Ascending aorta (tissue), 2 donors: ENCODE measurements around the gene ZBTB20. TPM values are rescaled to one million over a fixed set of nuclear protein-coding genes. Genes with fewer than 3 reads are reported as not detected.

Source experiments
- DNase-seq, 2 donors: peaks; one replicate each; pipeline ENCODE4 v3.0.0-alpha.2; 2019; ENCODE audit warnings: low spot score in 2 of 2
- H3K27ac ChIP-seq, 2 donors: fragments of 200-600 bp; sonication (generic); one replicate each; pipeline ENCODE4 v1.5.1; 2016 to 2017; ENCODE audit warnings: mild to moderate bottlenecking in 1 of 2
- H3K27me3 ChIP-seq: fragments of 200-600 bp; sonication (generic); one replicate; pipeline ENCODE4 v1.5.1; 2017
- H3K36me3 ChIP-seq, 2 donors: fragments of 200-600 bp; sonication (generic); one replicate each; pipeline ENCODE4 v1.5.1; 2016
- H3K4me1 ChIP-seq, 2 donors: fragments of 200-600 bp; sonication (generic); one replicate each; pipeline ENCODE4 v1.5.1; 2016 to 2017; ENCODE audit warnings: mild to moderate bottlenecking in 1 of 2
- H3K4me3 ChIP-seq, 2 donors: fragments of 200-600 bp; sonication (generic); one replicate each; pipeline ENCODE4 v1.5.1; 2016 to 2017; ENCODE audit warnings: mild to moderate bottlenecking in 1 of 2
- H3K9me3 ChIP-seq, 2 donors: fragments of 200-600 bp; sonication (generic); one replicate each; pipeline ENCODE4 v1.5.1; 2016
- intact Hi-C: fragments of 100-400 bp; cut with DNase I; formaldehyde crosslinking; loops from one replicate; pipeline ENCODE4 v1.15.1; 2023
- total RNA-seq: library from RNA; depleted of rRNA; stranded (reverse); fragments of >200 nt; gene quantifications from one replicate; pipeline ENCODE4 v1.1.0, GENCODE V29; 2016
- TF ChIP-seq, protein P1 (sequence below), 3 experiments: fragments of 200-600 bp in 2 of 3; fragments of 450-650 bp in 1 of 3; sonication (generic) in 2 of 3; IDR thresholded peaks; one replicate each; pipeline ENCODE4 v1.5.1; 2016 to 2019; ENCODE audit warnings: antibody characterized with exemption in 3 of 3, mild to moderate bottlenecking in 1 of 3, moderate library complexity in 1 of 3

The ZBTB20 gene
- total RNA-seq, 1 donor from 2014 or later = 60.3 TPM

DNA sequence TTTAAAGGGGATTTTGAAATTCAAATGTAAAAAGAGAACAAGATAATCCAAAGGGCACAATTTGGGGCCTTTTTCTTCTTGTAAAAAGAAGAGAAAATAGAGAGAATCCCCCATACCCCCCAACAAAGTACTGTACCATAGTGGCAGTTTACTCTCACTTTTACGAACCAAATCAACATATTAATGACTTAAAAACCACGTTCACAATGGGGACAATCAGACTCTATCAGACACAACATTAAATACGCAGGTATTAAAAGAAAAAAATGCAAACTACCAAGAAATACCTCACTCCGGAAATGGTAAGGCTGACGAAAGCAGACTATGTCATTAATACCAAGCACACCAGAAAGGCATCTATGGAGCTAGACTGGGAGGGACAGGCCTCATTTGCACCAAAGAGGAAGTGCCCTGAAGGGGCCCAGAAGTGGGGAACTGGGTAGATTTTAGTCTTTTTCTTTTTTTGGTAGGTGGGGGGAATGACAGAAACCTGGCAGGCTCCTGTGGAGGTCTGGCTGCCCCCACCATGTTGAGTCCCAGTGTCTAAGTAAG is 719.0 kb downstream of the ZBTB20 start:
- no peak for DNase-seq
- Histone ChIP-seq H3K4me3 (no peak overlapping the region), H3K36me3 (no peaks in the 10 kb centered on the region), H3K9me3 (no peaks in the 10 kb centered on the region), H3K27ac (no peak overlapping the region), H3K4me1 (no peaks in the 10 kb centered on the region), H3K27me3 (no peaks in the 10 kb centered on the region)
- TF ChIP-seq, protein P1, sequence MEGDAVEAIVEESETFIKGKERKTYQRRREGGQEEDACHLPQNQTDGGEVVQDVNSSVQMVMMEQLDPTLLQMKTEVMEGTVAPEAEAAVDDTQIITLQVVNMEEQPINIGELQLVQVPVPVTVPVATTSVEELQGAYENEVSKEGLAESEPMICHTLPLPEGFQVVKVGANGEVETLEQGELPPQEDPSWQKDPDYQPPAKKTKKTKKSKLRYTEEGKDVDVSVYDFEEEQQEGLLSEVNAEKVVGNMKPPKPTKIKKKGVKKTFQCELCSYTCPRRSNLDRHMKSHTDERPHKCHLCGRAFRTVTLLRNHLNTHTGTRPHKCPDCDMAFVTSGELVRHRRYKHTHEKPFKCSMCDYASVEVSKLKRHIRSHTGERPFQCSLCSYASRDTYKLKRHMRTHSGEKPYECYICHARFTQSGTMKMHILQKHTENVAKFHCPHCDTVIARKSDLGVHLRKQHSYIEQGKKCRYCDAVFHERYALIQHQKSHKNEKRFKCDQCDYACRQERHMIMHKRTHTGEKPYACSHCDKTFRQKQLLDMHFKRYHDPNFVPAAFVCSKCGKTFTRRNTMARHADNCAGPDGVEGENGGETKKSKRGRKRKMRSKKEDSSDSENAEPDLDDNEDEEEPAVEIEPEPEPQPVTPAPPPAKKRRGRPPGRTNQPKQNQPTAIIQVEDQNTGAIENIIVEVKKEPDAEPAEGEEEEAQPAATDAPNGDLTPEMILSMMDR (IDR thresholded peaks at IDR 0.05) = no peak
- intact Hi-C loops = no loop called here

DNA sequence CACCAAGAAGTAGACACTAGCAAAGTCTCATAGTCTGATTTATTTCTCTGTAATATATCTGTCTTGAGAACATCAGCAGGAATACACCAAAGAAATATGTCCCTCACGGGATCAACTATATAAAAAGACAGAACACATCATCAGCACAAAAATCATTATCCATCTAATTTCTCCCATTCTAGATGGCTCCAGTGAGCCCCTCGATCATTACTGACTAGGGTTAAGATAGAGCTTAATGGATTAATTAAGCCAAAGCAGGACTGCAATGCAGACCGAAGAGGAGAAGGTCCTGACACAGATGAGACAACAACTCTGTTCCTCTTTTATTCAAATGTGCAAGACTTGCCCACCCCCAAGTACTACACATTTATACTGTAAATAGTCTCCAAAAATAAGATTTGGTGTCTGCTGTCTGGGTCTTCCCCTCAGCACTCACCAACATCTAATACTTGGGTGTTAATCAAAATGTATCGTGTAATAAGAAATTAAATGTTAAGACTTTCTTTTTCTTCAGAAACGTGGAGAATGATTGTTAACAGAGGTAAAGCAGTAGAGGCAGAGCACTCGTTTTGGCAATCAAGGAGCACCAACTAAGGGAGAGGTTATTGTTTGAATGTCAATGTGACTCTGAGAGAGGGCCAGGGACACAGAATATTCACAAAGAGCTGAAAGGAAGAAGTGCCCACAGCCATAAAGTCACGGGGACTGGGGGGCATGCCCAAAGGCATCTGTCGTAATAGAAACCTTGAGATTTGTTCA is 719.6 kb downstream of the ZBTB20 start:
- no peaks in the 10 kb centered on the region for H3K27me3 ChIP-seq
- H3K4me3 ChIP-seq = no peak overlapping the region
- no peaks in the 10 kb centered on the region for H3K36me3 ChIP-seq
- no peaks in the 10 kb centered on the region for H3K4me1 ChIP-seq
- H3K27ac ChIP-seq = no peak overlapping the region
- intact Hi-C loops = no loop called here
- DNase-seq = no peak
- no peaks in the 10 kb centered on the region for H3K9me3 ChIP-seq
- TF ChIP-seq, protein P1 (IDR thresholded peaks at IDR 0.05) = no peak

DNA sequence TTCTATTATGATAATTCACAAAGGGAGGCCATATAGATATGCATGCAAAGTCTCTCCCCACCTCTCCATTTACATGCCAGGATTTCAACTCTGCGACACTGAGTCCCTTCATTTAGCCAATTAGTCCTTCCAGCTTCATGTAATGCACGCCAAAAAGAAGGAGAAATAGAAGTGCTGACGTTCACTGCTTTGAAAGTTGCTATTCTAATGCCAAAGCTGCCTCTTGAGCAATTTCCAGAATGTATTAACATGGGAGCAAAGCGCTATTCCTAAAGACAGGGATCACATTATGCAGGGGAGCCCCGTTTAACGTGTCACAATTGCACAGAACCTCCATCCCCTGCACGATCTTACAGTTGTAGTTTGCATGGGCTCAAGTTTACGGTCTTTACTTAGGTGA is 722.8 kb downstream of the ZBTB20 start:
- Histone ChIP-seq H3K4me3 (no peak overlapping the region), H3K36me3 (no peaks in the 10 kb centered on the region), H3K27me3 (no peaks in the 10 kb centered on the region), H3K4me1 (no peaks in the 10 kb centered on the region), H3K27ac (no peak overlapping the region), H3K9me3 (no peaks in the 10 kb centered on the region)
- TF ChIP-seq, protein P1 (IDR thresholded peaks at IDR 0.05) = no peak
- intact Hi-C loops = no loop called here
- no peak for DNase-seq

DNA sequence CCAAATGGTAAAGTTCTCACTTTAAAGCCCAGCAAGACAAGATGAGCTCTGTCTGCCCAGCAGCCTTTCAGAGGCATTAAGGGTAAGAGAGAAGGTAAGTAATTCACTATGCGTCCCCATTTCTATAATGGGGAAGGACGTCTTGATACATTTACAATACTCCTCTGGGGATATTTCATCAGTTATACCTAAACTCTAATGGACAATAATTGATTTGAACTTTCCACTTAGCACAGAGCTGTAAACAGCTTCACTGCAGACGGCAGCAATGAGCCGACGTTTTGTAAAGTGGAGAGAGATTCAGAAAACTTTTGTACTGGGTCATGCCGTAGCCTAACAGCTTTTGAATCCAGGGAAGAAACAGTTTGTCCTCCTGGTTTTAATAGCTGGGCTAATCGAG is 725.9 kb downstream of the ZBTB20 start:
- H3K9me3 ChIP-seq = no peaks in the 10 kb centered on the region
- no peak overlapping the region for H3K27ac ChIP-seq
- H3K4me3 ChIP-seq = no peak overlapping the region
- intact Hi-C loops = loop anchor here (2.0 kb wide), 1 partner anchor 38 kb away; no protein-coding TSS in a partner anchor
- H3K27me3 ChIP-seq = no peaks in the 10 kb centered on the region
- H3K36me3 ChIP-seq = no peaks in the 10 kb centered on the region
- DNase-seq = no peak
- no peaks in the 10 kb centered on the region for H3K4me1 ChIP-seq
- TF ChIP-seq, protein P1 (IDR thresholded peaks at IDR 0.05) = no peak

DNA sequence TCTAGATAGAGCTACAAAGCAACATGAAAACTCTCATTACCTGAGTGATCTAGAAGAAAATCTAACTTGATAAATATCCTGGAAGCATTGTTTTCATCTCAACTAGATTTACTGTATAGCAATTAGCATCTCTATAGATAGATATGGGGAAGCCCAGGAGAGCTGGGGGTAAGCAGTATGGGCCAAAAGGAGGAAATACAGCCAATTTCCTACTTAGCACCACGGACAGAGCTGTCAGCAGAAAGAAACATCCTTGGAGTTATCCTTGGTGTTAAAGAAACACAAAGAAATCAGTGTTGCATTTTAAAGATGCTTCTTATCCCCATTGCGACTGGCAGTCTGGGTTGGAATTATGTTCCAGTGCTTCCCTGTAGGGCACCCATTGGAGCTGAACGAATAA is 727.0 kb downstream of the ZBTB20 start:
- H3K27me3 ChIP-seq = no peaks in the 10 kb centered on the region
- no peaks in the 10 kb centered on the region for H3K36me3 ChIP-seq
- H3K4me3 ChIP-seq = no peak overlapping the region
- DNase-seq = no peak
- H3K9me3 ChIP-seq = no peaks in the 10 kb centered on the region
- no peaks in the 10 kb centered on the region for H3K4me1 ChIP-seq
- TF ChIP-seq, protein P1 (IDR thresholded peaks at IDR 0.05) = no peak
- no peak overlapping the region for H3K27ac ChIP-seq
- intact Hi-C loops = loop anchor here (2.0 kb wide), 1 partner anchor 37 kb away; no protein-coding TSS in a partner anchor
